ENCODE data around the gene LCLAT1.

Gene LCLAT1

DNA sequence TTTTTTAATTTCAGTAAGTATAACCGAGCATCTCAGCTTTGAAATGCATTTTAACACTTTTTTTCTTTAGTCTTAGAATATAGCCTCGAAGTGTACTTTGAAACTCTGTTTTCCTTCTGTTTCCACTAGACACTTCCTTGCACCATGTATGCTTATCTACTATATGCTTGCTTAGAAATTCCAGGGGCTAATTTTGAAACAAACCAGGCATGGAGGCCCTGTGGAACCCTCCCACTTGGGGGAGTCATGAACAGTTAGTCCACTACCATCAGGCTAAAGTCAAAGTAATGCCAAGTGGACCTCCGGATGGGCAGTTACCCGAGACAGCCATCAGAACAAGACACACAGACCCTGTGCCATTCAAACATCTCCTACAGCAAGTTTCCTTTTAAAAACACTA lies 120.3 kb downstream of the LCLAT1 start:
- Histone ChIP-seq H3K36me3 (ENCODE audit: control insufficient read depth in 1 of 2, insufficient read depth in 2 of 2, low read length in 2 of 2) (peaks cover 4 to 17% of the 10 kb centered on the region in 2 donors), H3K27ac (ENCODE audit: low read depth, low read length) (no peak overlapping the region), H3K9me3 (ENCODE audit: control insufficient read depth in 1 of 2, low read length in 2 of 2) (no peaks in the 10 kb centered on the region), H3K4me3 (ENCODE audit: low read depth in 1 of 2, low read length in 2 of 2) (no peak overlapping the region), H3K27me3 (ENCODE audit: control insufficient read depth in 1 of 2, insufficient read depth in 2 of 2, low read length in 2 of 2) (no peaks in the 10 kb centered on the region), H3K9ac (ENCODE audit: low read depth in 1 of 2, low read length in 2 of 2) (no peak overlapping the region), H3K4me1 (ENCODE audit: control insufficient read depth in 1 of 2, insufficient read depth in 2 of 2, low read length in 2 of 2) (no peaks in the 10 kb centered on the region)

DNA sequence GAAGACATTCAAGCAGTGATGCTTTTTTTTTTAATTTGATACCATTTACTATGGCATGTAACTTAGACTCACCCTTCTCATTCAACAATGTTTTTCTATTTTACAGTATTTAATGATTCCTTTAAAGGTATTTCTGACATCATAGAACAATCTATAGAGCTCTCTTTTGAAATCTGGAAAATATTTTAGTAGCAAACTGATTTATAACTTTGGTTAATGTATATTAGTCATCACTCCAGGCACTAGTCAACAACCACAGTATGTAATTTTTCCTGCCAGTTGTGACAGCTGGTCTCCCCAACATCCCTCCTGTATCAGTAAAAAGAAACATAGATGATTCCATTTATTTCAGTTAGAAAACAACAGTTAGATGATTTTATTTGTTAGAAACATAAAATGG lies 122.9 kb downstream of the LCLAT1 start:
- H3K4me1 ChIP-seq (ENCODE audit: control insufficient read depth in 1 of 2, insufficient read depth in 2 of 2, low read length in 2 of 2), result no peaks in the 10 kb centered on the region
- H3K4me3 ChIP-seq (ENCODE audit: low read depth in 1 of 2, low read length in 2 of 2), result no peak overlapping the region
- peaks cover 8 to 18% of the 10 kb centered on the region in 2 donors for H3K36me3 ChIP-seq (ENCODE audit: control insufficient read depth in 1 of 2, insufficient read depth in 2 of 2, low read length in 2 of 2)
- no peak overlapping the region for H3K9ac ChIP-seq (ENCODE audit: low read depth in 1 of 2, low read length in 2 of 2)
- H3K27ac ChIP-seq (ENCODE audit: low read depth, low read length), result no peak overlapping the region
- H3K27me3 ChIP-seq (ENCODE audit: control insufficient read depth in 1 of 2, insufficient read depth in 2 of 2, low read length in 2 of 2), result no peaks in the 10 kb centered on the region
- H3K9me3 ChIP-seq (ENCODE audit: control insufficient read depth in 1 of 2, low read length in 2 of 2), result no peaks in the 10 kb centered on the region

DNA sequence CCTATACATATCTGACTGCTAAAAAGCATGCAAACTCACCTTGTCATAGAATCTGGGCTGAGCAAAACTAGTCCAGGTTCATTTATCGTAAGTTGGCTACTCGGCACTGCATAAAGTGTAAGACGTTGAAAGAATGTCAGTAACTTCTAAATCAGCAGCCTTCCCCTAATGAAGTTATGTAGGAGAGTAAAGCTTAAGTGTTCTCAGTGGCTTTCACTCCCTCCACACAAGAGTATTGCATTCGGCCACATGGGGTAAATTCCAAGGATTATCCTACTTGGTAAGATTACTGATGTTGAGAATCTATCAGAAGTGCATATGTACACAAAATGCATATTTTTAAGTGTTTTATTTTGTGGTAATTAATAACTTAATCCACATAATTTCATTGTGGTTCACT lies 130.1 kb downstream of the LCLAT1 start:
- Histone ChIP-seq H3K27ac (ENCODE audit: low read depth, low read length) (no peak overlapping the region), H3K36me3 (ENCODE audit: control insufficient read depth in 1 of 2, insufficient read depth in 2 of 2, low read length in 2 of 2) (peaks cover 4 to 9% of the 10 kb centered on the region in 2 donors), H3K4me1 (ENCODE audit: control insufficient read depth in 1 of 2, insufficient read depth in 2 of 2, low read length in 2 of 2) (no peaks in the 10 kb centered on the region), H3K4me3 (ENCODE audit: low read depth in 1 of 2, low read length in 2 of 2) (no peak overlapping the region), H3K27me3 (ENCODE audit: control insufficient read depth in 1 of 2, insufficient read depth in 2 of 2, low read length in 2 of 2) (no peaks in the 10 kb centered on the region), H3K9me3 (ENCODE audit: control insufficient read depth in 1 of 2, low read length in 2 of 2) (no peaks in the 10 kb centered on the region), H3K9ac (ENCODE audit: low read depth in 1 of 2, low read length in 2 of 2) (no peak overlapping the region)

DNA sequence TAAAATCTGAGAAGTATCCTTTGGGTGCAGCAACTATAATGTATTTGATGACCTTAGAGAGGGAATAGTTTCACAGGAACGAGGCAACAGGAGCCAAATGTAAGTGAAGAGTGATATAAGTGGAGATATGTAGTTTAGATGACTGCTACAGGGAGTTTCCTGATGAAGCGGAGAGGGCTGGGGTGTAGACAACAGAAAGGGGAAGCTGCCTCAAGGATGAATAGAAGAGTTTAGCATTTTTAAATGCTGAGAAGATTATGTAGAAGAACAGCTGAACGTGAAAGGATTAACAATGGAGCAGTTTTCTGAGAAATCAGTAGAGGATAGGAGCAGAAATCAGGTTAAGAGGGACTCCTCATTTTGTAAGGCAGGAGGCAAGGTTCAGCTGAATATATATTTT lies 133.3 kb downstream of the LCLAT1 start:
- Histone ChIP-seq H3K4me3 (ENCODE audit: low read depth in 1 of 2, low read length in 2 of 2) (no peak overlapping the region), H3K27ac (ENCODE audit: low read depth, low read length) (no peak overlapping the region)

DNA sequence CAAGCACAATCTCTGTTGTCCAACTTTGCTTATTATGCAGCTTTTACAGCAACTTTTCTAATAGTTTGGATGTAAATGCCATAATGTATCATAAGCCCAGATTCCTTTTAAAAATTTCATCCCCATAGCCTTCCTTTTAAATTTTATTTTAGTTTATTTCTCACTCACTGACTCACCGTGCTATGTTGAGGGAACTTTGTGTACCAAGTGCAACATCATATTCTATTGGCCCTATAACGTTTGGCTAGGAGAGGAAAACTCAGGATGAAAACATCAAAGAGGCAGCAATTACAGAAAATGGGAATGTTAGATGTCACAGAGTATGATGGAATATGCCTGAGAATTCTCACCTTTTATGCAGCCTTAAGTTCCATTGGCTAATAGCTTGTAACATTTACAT lies 135.5 kb downstream of the LCLAT1 start:
- H3K36me3 ChIP-seq (ENCODE audit: control insufficient read depth in 1 of 2, insufficient read depth in 2 of 2, low read length in 2 of 2), result peaks cover 0 to 3% of the 10 kb centered on the region in 2 donors
- no peaks in the 10 kb centered on the region for H3K4me1 ChIP-seq (ENCODE audit: control insufficient read depth in 1 of 2, insufficient read depth in 2 of 2, low read length in 2 of 2)
- no peak overlapping the region for H3K4me3 ChIP-seq (ENCODE audit: low read depth in 1 of 2, low read length in 2 of 2)
- no peaks in the 10 kb centered on the region for H3K27me3 ChIP-seq (ENCODE audit: control insufficient read depth in 1 of 2, insufficient read depth in 2 of 2, low read length in 2 of 2)
- no peaks in the 10 kb centered on the region for H3K9me3 ChIP-seq (ENCODE audit: control insufficient read depth in 1 of 2, low read length in 2 of 2)
- no peak overlapping the region for H3K9ac ChIP-seq (ENCODE audit: low read depth in 1 of 2, low read length in 2 of 2)
- no peak overlapping the region for H3K27ac ChIP-seq (ENCODE audit: low read depth, low read length)

More for the DNA sequence above, 133.3 kb downstream of the LCLAT1 start:
- Histone ChIP-seq H3K4me1 (ENCODE audit: control insufficient read depth in 1 of 2, insufficient read depth in 2 of 2, low read length in 2 of 2) (no peaks in the 10 kb centered on the region), H3K9me3 (ENCODE audit: control insufficient read depth in 1 of 2, low read length in 2 of 2) (no peaks in the 10 kb centered on the region), H3K36me3 (ENCODE audit: control insufficient read depth in 1 of 2, insufficient read depth in 2 of 2, low read length in 2 of 2) (peaks cover 0 to 3% of the 10 kb centered on the region in 2 donors), H3K9ac (ENCODE audit: low read depth in 1 of 2, low read length in 2 of 2) (no peak overlapping the region), H3K27me3 (ENCODE audit: control insufficient read depth in 1 of 2, insufficient read depth in 2 of 2, low read length in 2 of 2) (no peaks in the 10 kb centered on the region)

DNA sequence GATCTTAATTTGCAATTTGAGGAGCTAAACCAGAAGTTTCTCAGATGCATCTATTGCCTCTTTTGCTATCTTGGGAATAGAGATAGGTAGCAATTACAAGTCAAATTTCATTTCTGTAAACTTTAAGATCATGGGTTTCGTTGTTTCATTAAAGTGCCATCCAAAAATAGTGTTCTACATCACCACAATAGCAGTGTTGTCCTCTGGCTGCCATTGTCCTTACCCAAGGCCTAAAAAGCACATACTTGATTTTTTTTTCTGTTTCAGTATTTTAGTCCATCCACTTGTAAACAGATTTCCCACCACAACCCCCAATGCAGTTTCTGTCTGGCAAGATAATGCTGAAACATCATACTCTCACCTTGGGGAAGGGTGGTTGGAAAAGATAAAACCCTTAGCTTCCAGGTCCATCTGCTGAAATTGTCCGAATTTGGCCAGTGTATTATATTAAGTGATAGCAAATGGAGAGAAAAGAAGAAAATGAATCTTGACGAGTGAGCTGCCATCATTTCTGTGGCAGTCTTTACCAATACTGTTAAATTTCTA lies 136.2 kb downstream of the LCLAT1 start:
- Histone ChIP-seq H3K4me1 (ENCODE audit: control insufficient read depth in 1 of 2, insufficient read depth in 2 of 2, low read length in 2 of 2) (no peaks in the 10 kb centered on the region), H3K9ac (ENCODE audit: low read depth in 1 of 2, low read length in 2 of 2) (no peak overlapping the region), H3K9me3 (ENCODE audit: control insufficient read depth in 1 of 2, low read length in 2 of 2) (no peaks in the 10 kb centered on the region), H3K27ac (ENCODE audit: low read depth, low read length) (no peak overlapping the region), H3K4me3 (ENCODE audit: low read depth in 1 of 2, low read length in 2 of 2) (no peak overlapping the region), H3K27me3 (ENCODE audit: control insufficient read depth in 1 of 2, insufficient read depth in 2 of 2, low read length in 2 of 2) (no peaks in the 10 kb centered on the region), H3K36me3 (ENCODE audit: control insufficient read depth in 1 of 2, insufficient read depth in 2 of 2, low read length in 2 of 2) (peaks cover 0 to 3% of the 10 kb centered on the region in 2 donors)

DNA sequence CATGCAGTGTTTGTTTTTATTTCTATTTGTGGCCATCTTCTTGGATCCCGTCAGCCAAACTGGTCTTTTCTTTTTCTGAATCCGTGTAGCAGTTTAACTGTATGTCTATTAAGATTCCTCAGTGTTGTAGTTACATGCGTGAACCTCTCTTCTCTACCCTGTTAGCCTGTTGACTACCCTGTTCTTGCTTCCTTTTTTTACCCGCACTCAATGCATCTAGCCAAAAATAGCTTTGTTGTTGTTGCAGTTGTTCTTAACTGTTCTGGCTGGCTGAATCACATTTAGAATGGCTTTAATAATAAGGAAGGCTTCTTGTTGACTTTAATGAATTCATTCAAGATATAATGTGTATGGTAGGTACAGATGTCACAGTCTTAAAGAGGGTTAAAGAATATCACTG lies 137.1 kb downstream of the LCLAT1 start:
- H3K27ac ChIP-seq (ENCODE audit: low read depth, low read length), result no peak overlapping the region
- H3K9ac ChIP-seq (ENCODE audit: low read depth in 1 of 2, low read length in 2 of 2), result no peak overlapping the region
- H3K4me1 ChIP-seq (ENCODE audit: control insufficient read depth in 1 of 2, insufficient read depth in 2 of 2, low read length in 2 of 2), result no peaks in the 10 kb centered on the region
- H3K27me3 ChIP-seq (ENCODE audit: control insufficient read depth in 1 of 2, insufficient read depth in 2 of 2, low read length in 2 of 2), result no peaks in the 10 kb centered on the region
- H3K9me3 ChIP-seq (ENCODE audit: control insufficient read depth in 1 of 2, low read length in 2 of 2), result no peaks in the 10 kb centered on the region
- peaks cover 0 to 3% of the 10 kb centered on the region in 2 donors for H3K36me3 ChIP-seq (ENCODE audit: control insufficient read depth in 1 of 2, insufficient read depth in 2 of 2, low read length in 2 of 2)
- H3K4me3 ChIP-seq (ENCODE audit: low read depth in 1 of 2, low read length in 2 of 2), result no peak overlapping the region

DNA sequence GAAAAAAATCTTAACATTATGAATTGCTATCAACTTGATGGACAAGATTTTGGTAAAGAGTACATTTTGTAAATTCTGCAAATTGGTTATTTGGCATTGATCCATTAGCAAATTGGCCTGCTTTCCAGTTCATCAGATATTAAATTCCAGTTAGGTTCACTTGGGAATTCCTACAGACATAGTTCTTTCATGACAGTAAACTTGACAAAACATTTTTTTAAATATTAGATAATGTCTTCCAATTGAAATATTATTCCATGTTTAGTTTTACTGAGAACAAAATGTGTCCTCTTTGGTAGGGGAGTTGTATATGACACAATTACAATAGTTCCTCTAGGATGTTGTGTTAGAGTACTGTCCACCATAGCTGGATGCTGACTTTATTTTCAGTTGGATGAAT lies 141.9 kb downstream of the LCLAT1 start:
- H3K27ac ChIP-seq (ENCODE audit: low read depth, low read length), result no peak overlapping the region
- no peaks in the 10 kb centered on the region for H3K9me3 ChIP-seq (ENCODE audit: control insufficient read depth in 1 of 2, low read length in 2 of 2)
- H3K4me3 ChIP-seq (ENCODE audit: low read depth in 1 of 2, low read length in 2 of 2), result no peak overlapping the region
- no peaks in the 10 kb centered on the region for H3K27me3 ChIP-seq (ENCODE audit: control insufficient read depth in 1 of 2, insufficient read depth in 2 of 2, low read length in 2 of 2)
- no peaks in the 10 kb centered on the region for H3K4me1 ChIP-seq (ENCODE audit: control insufficient read depth in 1 of 2, insufficient read depth in 2 of 2, low read length in 2 of 2)
- H3K36me3 ChIP-seq (ENCODE audit: control insufficient read depth in 1 of 2, insufficient read depth in 2 of 2, low read length in 2 of 2), result peaks cover 0 to 6% of the 10 kb centered on the region in 2 donors
- no peak overlapping the region for H3K9ac ChIP-seq (ENCODE audit: low read depth in 1 of 2, low read length in 2 of 2)

DNA sequence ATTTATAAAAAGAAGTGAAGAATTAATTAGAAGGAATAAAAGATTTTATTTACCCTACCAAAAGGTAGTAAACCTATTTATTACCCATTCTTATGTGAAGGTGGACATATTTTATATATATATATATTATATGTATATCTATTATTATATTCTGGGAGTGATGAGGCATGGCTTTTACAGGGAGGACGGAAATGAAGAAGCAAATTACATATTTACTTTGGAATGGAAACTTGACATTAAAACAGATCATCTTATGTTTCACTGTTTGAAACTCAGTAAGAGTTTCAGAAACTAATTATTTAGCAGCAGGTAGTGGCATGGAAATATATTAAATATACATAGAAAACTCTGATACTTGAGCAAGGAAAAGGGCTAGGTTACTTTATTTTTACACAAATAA lies 143.4 kb downstream of the LCLAT1 start:
- H3K36me3 ChIP-seq (ENCODE audit: control insufficient read depth in 1 of 2, insufficient read depth in 2 of 2, low read length in 2 of 2), result peaks cover 3 to 5% of the 10 kb centered on the region in 2 donors
- no peaks in the 10 kb centered on the region for H3K9me3 ChIP-seq (ENCODE audit: control insufficient read depth in 1 of 2, low read length in 2 of 2)
- H3K27ac ChIP-seq (ENCODE audit: low read depth, low read length), result no peak overlapping the region
- H3K4me1 ChIP-seq (ENCODE audit: control insufficient read depth in 1 of 2, insufficient read depth in 2 of 2, low read length in 2 of 2), result no peaks in the 10 kb centered on the region
- H3K27me3 ChIP-seq (ENCODE audit: control insufficient read depth in 1 of 2, insufficient read depth in 2 of 2, low read length in 2 of 2), result no peaks in the 10 kb centered on the region
- H3K4me3 ChIP-seq (ENCODE audit: low read depth in 1 of 2, low read length in 2 of 2), result no peak overlapping the region
- H3K9ac ChIP-seq (ENCODE audit: low read depth in 1 of 2, low read length in 2 of 2), result no peak overlapping the region

DNA sequence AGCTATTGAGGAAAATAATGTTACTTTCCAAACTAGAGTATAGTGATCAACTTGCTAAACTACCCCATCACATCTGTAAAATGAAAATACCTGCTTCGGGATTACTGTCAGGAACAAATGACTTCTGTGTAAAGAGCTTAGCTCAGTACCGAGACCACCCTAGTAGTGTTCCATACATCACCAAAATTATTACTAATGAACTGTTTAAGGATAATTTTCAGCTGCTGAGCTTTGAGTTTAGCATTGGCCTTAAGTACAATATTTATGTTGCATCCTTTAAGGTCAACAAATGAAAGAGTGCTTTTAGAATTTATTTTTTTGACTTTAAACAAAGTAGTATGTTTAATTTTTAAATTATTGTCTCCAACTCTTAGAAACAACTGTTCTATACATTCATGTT lies 144.1 kb downstream of the LCLAT1 start:
- Histone ChIP-seq H3K9me3 (ENCODE audit: control insufficient read depth in 1 of 2, low read length in 2 of 2) (no peaks in the 10 kb centered on the region), H3K4me3 (ENCODE audit: low read depth in 1 of 2, low read length in 2 of 2) (no peak overlapping the region), H3K27me3 (ENCODE audit: control insufficient read depth in 1 of 2, insufficient read depth in 2 of 2, low read length in 2 of 2) (no peaks in the 10 kb centered on the region), H3K27ac (ENCODE audit: low read depth, low read length) (no peak overlapping the region), H3K36me3 (ENCODE audit: control insufficient read depth in 1 of 2, insufficient read depth in 2 of 2, low read length in 2 of 2) (peaks cover 5 to 7% of the 10 kb centered on the region in 2 donors), H3K9ac (ENCODE audit: low read depth in 1 of 2, low read length in 2 of 2) (no peak overlapping the region), H3K4me1 (ENCODE audit: control insufficient read depth in 1 of 2, insufficient read depth in 2 of 2, low read length in 2 of 2) (no peaks in the 10 kb centered on the region)

DNA sequence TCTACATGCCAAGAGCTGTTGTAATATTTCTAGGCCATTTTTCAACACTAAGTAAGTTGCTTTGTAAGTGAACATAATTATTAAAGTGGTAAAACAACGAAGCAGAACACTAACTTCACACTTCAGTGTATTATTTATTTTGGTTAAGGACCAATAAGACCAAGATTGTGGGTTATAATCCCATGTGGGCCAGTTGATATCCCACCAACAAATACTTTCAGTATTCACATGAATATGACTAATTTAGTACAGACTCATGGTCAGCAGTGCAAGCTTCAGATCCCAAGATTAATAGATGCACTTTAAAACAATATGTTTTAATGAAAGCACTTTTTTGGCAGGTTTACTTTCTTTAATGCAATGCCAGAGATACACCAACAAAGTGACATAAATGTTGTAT lies 154.3 kb downstream of the LCLAT1 start:
- H3K27ac ChIP-seq (ENCODE audit: low read depth, low read length), result no peak overlapping the region
- H3K36me3 ChIP-seq (ENCODE audit: control insufficient read depth in 1 of 2, insufficient read depth in 2 of 2, low read length in 2 of 2), result no peaks in the 10 kb centered on the region

More for the DNA sequence above, 154.3 kb downstream of the LCLAT1 start:
- Histone ChIP-seq H3K27me3 (ENCODE audit: control insufficient read depth in 1 of 2, insufficient read depth in 2 of 2, low read length in 2 of 2) (no peaks in the 10 kb centered on the region), H3K4me1 (ENCODE audit: control insufficient read depth in 1 of 2, insufficient read depth in 2 of 2, low read length in 2 of 2) (no peaks in the 10 kb centered on the region), H3K9ac (ENCODE audit: low read depth in 1 of 2, low read length in 2 of 2) (no peak overlapping the region), H3K4me3 (ENCODE audit: low read depth in 1 of 2, low read length in 2 of 2) (no peak overlapping the region), H3K9me3 (ENCODE audit: control insufficient read depth in 1 of 2, low read length in 2 of 2) (no peaks in the 10 kb centered on the region)

Data from duodenal mucosa (tissue), 2 donors.